HG03280 (cell line): ENCODE measurements around the gene IMMP1L.
"Not testable (repeated sequence)": the region's sequence is repeated elsewhere in the genome, so short reads cannot be mapped to it uniquely, and the experiment has no call there.

Experiments
- ATAC-seq: cut with Tn5 transposase; IDR thresholded peaks from one replicate; pipeline ENCODE4 v1.9.1; 2021; ENCODE audit warnings: mild to moderate bottlenecking, moderate library complexity; ENCODE audit not compliant: unreplicated experiment

Gene IMMP1L

DNA sequence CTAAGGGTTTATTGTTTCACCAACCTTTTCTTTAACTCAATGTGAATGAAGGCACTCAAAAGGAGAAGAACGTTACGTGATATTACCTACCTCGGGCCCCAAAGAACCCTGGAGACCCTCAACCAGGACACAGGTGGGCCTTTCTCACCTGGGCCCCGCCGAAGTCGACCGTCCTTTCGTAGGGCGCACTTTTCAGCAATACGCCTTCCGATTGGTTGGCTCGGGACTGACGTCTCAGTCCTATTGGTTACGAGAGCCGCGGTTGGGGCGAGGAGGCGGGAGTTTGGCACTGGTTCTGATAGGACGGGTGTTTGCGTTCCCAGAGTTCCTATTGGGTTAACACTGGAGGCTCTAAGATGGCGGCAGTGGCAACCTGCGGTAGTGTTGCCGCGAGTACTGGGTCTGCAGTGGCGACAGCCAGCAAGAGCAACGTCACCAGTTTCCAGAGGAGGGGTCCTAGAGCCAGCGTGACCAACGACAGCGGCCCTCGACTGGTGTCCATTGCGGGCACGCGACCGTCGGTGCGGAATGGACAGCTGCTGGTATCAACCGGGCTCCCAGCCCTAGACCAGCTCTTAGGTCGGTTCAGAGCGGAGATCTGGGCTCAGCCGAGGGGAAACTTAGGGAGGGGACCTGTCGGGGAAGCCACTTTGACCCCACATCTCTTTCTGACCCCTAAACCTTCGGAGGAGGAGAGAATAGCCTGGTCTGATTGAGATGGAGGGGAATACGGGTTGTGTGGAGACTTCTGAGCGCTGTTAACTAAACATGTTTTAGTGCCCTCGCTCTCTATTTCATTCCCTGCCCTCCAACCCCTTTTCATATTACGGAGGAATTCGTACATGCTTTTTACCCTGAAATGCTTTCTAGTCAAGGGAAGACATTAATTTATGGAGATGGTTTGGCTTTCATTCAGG is at the start of gene IMMP1L, which contains the start of gene ELP4:
IMMP1L (minus strand) TSS at position 194 of the 917 bp plus-strand sequence. CDS start 46,346 bp downstream, outside the sequence.
ELP4 (plus strand) TSS at position 339 of the 917 bp plus-strand sequence; CDS start at position 357, 18 bp downstream.
- ATAC-seq, result peak; percentile 100

- no peak for ATAC-seq
Observed at GRCh38 chr11:31558001-31558400, 48.6 kb upstream of the IMMP1L start.

DNA sequence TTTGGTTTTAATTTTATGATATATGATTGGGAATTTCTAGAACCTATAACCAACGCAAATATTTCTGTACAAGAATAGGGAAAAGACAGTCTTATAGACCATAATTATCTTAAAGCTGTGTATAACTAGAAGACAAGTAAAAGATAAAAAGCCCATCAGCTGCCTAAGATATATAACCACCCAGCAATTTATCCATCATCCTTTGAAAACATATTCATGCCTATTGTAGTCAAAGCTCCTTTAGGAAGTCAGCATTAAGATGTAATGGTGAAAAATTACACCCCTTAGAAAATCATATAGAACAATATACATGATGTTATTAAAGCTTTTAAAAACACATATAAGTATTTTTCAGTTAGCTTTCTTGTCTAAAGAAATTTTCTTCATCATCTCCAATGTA is 46.5 kb upstream of the IMMP1L start:
- ATAC-seq, result no peak

- no peak for ATAC-seq
Observed at GRCh38 chr11:31542862-31543261, 33.4 kb upstream of the IMMP1L start.

- ATAC-seq, result no peak
Observed at GRCh38 chr11:31535479-31535878, 26.1 kb upstream of the IMMP1L start.

GRCh38 chr11:31531293-31531692 is 21.9 kb upstream of the IMMP1L start:
- ATAC-seq, result no peak

DNA sequence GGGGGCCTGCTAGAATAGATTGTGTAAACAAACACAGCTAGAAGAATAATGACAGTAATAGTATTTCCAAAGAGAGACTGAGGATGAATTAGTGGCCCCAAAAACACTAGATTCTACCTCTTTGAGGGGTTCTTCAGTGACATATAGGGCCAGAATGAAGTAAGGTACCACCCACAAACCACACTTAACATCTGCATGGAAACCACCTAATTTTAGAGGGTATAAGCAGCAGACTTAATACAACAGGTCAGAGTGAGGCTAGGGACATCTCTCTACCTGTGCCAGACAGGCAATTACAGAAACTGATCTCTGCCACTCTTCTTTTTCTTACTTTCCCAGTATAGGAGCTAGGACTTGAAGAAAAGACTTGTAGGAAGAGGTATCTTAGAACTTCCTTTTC is 20.3 kb upstream of the IMMP1L start:
- no peak for ATAC-seq

DNA sequence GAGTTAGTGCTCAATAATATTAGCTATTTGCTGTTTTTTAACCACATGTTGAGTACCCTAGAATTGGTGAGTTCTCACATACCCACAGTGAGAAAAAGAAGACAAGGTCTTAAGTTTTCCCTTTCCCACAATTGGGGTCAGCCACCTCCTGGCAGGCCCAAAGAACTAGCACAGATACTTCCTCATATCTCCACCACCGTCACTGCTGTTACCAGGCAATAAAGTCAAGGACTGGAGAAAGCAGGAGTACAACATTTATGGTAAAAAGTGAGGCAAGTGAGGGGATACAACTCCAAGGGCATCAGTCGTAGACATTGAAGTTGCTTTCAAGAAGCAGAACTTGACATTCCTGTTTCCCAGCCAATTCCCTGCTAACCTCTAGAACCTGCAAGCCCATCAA is 19.8 kb upstream of the IMMP1L start:
- no peak for ATAC-seq

- ATAC-seq, result no peak
Observed at GRCh38 chr11:31521497-31522150, 12.2 kb upstream of the IMMP1L start.

DNA sequence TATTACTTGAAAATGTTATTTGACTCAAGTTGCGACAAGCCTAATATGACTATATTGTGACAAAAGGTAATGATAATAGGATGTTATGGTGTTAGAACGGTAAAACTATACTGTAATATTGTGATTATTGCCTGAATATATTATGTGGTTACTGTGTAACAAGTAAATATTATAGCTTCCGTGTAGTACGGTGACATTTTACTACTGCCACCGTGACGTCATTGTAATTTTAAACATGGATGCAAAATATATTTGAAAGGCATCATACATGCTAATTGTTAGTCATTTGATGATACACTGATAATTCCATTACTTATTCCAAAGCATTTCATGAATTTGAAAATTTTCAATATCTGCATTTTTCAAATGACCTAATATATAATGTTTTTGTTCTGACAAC is 2.7 kb upstream of the IMMP1L start:
- no peak for ATAC-seq

DNA sequence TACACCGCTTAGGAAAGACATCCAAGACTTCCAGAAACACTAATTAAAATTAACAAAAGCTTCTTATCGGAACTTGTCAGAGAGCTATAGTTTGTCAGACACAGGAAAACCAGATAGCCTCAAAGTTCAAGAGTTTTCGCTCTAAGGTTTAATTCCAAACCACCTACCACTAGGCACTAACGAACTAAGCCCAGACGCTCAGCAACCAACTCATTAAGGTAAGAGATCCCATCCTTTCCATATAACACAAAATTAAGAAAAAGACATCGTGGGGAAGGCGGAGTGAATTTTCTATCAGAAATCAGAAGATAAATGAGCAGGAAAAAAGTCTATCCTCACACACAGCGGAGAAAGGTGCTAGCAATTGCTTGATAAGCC is 382 bp downstream of the IMMP1L start:
- ATAC-seq, result peak; percentile 8

- ATAC-seq, result no peak
Observed at GRCh38 chr11:31500560-31500959, 8.9 kb downstream of the IMMP1L start.

DNA sequence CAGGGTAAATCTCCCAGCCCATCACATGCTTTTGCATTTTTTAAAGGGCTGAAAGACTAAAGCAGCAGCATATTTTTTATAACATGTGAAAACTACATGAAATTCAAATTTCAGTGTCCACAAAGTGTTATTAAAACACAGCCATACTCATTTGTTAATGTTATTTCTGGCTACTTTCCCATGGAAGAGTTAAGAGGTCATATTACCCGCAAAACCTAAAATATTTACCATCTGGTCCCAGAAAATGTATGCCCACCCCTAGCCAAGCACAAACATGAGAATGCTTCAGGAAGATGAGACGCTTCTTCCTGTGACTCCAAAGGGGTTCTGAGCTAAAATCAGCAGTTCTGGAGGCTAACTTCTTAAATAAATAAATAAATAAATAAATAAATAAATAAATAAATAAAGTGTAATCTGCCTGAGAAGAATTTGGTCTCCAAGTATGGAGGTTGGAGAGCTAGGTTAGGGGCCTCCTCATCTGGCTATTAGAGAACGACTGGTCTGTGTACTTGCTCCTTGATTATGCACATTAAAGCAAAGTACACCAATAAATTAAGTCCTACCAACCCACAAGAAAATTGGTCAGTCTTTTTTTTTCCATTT is 9.7 kb downstream of the IMMP1L start:
- no peak for ATAC-seq

DNA sequence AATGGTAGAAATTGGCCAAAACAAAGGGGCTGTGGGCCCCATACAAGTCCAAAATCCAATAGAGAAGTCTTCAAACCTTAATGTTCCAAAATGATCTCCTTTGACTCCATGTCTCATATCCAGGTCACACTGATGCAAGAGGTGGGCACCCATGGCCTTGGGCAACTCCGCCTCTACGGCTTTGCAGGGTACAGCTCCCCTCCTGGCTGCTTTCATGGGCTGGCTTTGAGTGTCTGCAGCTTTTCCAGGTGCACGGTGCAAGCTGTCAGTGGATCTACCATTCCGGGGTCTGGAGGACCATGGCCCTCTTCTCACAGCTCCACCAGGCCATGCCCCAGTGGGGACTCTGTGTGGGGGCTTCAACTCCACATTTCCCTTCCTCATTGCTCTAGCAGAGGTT is 15.7 kb downstream of the IMMP1L start:
- ATAC-seq, result not testable (repeated sequence)

DNA sequence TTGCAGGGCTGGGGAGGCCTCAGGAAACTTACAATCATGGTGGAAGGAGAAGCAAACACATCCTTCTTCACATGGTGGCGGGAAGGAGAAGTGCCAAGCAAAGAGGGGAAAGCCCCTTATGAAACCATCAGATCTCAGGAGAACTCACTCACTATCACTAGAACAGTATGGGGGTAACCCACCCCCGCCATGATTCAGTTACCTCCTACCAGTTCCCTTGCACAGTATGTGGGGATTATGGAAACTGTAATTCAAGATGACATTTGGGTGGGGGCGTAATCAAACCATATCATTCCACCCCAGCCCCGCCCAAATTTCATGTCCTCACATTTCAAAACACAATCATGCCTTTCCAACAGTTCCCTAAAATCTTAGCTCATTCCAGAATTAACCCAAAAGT is 16.2 kb downstream of the IMMP1L start:
- no peak for ATAC-seq

DNA sequence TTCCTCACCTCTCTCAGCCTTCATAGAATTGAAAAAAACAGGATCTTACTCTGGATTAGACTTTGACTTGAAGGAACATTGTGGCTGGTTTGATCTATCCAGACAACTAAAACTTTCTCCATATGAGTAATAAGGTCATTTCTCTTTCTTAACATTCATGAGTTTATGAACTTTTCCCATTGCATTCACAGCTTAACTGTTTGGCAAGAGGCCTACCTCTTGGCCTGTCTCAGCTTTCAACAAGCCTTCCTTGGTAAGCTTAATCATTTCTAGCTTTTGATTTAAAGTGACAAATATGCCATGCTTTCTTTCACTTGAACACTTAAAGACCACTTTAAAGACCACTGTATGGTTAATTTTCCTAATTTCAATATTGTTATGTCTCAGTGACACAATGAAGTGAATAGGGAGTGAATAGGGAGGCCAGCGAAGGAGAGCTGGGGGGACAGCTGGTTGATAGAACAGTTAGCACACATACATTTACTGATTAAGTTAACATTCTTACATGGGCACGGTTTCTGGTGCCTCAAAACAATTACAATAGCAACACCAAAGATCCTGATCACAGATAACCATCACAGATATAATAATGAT is 17.0 kb downstream of the IMMP1L start:
- no peak for ATAC-seq

GRCh38 chr11:31487848-31488247 is 21.6 kb downstream of the IMMP1L start:
- ATAC-seq, result peak; percentile 59

GRCh38 chr11:31484497-31484896 is 24.9 kb downstream of the IMMP1L start:
- no peak for ATAC-seq

DNA sequence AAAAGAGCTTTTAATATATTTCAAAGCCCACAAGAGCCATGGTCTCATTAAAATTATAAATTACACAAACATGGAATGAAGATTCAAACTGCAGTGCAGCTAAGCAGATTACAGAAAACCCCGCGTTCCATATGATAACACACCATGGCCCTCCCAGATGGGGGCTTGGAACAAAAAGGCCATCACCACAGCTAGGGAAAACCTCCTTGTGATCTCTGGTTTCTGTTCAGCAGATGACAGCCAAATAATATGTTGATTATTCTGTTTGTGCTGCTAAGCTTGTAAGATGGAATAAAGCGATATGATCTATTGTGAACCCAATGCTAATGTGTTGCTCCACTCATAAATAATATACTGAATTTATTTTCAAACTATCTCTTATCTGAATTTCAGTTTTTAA is 28.5 kb downstream of the IMMP1L start:
- no peak for ATAC-seq

DNA sequence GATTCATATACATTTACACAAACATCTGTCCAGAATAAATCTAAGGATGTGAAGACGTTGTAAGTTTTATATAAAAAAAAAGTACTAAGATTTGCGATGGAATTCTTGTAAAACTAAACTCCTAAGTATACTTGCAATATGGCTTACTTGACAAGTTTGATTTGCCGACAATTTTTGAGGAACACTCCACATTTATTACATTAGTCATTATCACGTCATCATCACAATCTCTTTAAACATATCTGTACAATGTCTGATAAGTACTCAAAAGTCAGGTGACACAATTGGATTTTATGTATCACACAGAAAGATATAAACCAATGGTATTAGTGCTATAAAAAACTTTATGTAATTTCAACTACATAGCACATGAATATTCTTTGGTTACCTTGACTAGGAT is 30.4 kb downstream of the IMMP1L start:
- ATAC-seq, result no peak

DNA sequence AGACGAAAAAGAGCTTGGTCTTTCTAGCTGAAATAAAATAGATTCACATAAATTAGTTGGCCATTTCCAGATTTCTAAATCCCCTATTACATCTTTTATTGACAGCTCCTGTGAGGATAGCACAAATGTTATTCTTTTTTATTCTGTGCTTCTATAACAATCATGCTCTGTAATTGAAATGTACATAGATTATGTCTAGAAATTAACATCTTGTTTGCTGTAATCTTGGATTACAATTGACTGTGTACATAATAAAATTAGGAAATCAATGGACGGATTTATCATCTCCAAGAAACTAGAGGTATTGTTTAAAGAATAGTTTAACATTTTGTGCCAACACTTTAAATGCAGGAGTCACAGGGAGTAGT is 31.2 kb downstream of the IMMP1L start:
- ATAC-seq, result no peak
